Stimulated activated naive CD4-positive, alpha-beta T cell treated with Interleukin-2 at 50 U/mL for 16 hours (primary cell): ENCODE results near the gene CYP27C1.
"Not testable (repeated sequence)": the region's sequence is repeated elsewhere in the genome, so short reads cannot be mapped to it uniquely, and the experiment has no call there.

Experiments used
- DNase-seq: peaks from one replicate; lab custom pipeline; 2025; lab: John Stamatoyannopoulos, UW

The CYP27C1 gene

DNA sequence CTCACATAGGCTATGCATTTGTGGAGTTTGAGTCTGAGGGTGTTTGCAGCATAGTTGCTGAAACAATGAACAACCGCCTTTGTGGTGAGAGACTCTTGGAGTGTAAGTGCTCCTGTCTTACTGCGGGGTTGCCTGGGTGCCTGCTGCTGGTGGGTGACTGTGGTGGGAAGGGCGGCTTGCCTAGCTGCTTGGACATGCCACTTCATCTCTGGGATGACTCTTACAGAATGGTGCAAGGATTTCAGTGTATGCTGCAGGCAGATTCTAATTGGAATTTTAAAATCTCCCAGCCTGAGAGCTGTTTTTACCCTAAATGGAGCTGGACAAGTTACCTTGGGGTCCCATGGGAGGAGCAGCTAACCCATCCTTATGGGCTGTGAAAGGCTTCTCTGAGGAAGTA lies 50.1 kb downstream of the CYP27C1 start:
- DNase-seq, result no peak

DNA sequence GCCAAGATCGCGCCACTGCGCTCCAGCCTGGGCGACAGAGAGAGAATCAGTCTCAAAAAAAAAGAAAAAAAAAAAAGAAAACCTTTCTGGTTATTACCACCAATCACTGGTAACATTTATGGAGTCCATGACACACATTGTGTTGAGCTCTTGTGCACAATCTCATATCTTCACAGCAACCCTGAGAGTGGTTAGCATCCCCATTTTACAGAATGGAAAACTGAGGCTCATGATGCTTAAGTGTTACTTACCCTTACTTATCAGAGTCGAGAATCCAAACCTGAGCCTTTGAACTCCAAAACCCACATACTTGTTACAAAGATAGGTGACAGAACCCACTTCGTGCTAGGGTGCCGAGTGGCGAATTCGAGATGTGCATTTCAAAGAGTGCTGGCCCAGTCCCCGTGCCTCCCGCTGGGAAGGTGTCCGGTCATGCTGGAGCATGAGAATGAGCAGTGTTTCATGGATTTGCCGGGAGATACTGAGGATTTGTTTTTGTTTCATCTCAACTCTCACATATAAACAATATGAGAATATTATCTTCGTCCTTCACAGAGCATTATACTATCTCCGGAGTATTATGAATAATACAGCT lies 50.9 kb downstream of the CYP27C1 start:
- DNase-seq, result no peak

DNA sequence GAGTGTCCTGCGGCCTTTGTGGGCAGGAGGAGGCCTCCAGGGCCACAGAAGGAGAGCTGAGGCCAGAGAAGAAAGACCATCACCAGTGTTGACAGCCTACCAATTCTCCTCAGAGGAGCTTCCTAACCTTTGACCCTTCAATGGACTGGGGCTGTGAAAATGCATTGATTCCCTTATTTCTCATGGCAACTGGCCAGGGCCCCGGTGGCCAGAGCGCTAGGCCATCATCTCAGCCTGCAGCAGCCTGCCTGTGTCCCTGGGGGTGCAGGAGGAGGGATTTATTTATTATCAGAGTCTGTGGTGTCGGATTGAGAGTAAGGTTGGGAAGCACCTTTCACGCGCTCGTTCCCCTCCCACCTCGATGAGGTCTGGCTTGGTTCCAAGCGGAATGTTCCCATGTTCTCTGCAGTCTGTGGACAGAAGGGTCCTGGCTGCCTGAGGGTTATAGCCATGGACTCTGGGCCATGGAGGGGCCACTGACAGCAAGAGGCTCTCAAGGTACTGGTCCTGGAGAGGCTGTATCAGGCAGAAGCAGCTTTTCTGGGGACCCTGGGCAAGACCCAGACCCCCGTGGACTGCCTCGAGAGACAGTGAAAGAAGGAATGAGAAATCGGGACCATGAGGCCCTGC lies 53.8 kb downstream of the CYP27C1 start:
- no peak for DNase-seq

DNA sequence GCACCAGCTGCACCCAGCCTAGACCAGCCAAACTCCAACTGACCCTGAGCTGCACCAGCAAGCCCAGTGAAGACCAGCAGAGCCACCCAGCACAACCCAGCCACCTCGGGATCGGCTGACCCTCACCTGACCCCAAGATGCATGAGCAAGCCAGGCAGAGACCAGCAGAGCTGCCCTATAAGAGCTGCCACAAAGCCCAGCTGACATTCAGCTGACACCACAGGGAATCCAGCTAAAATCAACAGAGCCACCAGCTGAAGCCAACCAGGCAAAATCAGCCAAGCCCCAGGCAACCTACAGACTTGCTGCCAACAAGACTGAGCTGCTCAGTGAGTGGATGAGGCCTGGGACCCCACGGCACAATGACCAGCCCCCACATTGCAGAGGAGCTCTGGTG lies 54.6 kb downstream of the CYP27C1 start:
- no peak for DNase-seq

DNA sequence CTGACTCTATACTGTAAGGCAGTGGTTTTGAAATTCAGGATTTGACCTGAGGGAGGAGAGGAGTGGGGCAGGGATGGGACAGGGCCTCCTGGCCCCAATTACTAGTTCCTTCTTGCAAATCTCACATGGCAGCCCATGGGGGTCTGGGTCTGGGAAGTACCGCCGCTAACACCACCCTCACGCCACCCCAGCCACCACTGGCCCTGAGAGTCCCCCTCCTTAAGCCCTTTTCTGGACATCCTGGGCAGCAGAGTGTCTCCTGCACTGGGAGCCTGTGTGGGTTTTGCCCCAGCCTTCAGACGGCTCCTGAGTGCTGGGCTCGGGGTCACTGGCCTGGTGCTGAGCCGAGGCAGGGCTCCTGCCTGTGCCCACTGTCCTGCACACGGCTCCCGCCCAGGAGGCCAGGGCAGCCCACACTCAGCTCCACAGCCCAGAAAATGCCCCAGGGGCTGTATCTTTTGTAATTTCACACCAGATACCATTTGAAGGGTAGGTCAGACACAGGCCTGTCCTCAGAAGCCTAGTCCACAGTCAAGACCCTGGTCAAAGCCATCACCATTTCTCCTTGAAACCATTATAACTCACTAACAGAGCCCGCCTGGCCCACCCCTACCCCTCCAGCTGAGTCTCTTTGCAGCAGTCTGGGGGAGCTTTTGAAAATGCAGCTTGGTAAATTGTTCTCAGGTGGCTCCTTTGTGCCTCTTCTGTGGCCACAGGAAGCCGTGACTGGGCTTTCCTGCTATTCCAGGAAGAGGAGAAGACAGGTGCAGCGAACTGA lies 55.1 kb downstream of the CYP27C1 start:
- DNase-seq, result no peak

DNA sequence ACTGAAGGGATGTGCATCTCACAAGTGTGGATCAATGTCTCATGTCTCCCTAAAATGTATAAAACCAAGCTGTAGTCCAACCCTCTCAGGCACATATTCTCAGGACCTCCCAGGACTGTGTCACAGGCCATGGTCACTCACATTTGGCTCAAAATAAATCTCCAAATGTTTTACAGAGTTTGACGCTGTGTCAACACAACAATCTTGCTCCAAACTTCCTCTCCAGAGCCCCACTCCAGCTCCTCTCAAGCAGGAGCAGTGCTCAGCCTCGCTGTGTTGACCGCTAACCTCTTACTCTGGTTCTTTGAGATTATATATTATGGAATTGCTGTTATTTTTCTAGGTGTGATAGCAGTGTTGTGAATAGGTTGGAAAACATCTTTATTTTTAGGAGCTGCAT lies 56.2 kb downstream of the CYP27C1 start:
- no peak for DNase-seq

DNA sequence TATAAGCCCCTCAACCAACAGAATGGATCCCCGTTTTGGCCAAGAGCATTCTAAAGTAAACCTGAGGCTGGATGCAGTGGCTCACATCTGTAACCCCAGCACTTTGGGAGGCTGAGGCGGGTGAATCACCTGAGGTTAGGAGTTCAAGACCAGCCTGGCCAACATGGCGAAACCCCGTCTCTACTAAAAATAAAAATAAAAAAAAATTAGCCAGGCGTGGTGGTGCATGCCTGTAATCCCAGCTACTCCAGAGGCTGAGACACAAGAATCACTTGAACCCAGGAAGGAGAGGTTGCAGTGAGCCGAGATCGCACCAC lies 57.1 kb downstream of the CYP27C1 start:
- not testable (repeated sequence) for DNase-seq

DNA sequence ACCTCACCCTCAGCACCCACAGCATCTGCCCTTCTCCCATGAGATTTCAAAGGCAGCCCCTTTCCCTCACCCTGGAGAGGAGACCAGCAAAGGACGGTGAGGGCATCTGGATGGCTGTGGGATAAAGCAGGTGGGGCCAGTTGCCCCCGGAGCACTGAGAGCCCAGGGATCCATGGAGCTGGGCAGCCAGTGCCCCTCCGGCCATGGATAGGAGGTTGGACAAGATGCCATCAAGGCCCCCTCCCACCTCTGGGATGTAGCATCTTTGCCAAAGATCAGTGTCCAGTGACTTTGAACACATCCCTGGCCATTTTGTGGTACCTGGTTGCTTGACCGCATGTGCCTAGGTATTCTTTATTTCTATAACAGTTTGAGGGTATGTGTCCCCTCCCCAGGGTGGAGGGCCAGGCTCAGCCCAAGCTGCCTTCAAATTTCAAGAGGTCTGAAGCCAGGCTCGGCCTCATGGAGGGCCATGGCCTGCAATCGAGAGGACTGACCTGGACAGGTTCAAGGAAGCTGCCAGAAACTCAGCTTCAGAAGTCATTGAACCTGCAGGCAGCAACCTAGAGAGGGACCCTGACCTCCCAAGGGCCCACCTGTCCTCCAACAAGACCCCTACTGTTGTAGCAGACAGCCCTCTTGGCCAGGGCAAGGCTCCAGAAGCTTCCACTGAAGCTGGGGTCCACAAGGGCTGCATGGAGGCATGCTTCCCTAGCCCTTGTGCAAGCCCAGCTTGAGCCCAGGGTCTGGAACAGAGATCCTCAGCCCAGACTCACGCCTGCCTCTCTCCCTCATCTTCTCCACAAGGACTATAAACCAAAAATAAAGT lies 57.6 kb downstream of the CYP27C1 start:
- DNase-seq, result no peak

DNA sequence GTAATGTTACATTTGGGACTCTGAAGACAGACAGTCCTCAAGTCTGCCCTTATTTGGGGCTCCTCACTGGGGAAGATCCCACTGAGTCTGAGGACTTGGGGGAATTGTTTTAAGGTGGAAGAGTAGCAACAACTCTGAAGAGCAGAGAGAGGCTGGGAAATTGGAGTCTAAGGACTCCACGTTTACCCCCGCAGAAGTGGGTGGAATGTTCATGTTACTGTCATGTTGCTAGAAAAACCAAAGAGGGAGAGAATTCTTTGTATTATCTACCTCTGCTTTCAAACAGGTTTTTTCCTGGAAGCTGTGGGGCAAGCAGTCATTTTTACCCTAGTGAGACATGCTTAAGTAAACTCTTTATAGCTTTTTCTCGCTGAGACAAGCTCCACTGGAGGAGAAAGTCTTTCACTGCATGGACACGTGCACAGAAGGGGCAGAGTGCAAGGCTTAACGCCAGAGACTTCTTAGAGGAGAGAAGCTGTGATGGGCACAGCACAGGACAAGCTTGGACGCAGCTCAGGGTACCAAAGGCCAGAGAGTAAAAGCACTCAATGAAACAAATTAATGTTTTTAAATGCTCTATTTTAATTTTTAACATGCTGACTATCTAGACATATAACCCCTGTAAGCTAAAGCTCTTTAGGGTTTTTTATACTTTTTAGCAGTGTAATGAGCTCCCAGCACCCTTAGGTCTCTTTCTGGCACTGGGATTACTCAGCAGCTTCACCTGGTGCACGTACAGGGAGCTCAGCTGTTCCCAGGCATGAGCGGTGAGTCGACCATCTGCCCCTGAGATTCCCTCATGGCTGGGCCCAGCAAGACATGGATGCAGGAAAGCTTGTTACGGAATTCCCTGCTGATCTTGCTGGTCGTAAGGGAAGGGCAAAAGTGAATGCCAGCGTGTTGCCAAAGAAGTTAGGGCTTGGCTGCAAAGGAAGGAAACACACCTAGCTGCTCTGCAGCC lies 58.6 kb downstream of the CYP27C1 start:
- no peak for DNase-seq

DNA sequence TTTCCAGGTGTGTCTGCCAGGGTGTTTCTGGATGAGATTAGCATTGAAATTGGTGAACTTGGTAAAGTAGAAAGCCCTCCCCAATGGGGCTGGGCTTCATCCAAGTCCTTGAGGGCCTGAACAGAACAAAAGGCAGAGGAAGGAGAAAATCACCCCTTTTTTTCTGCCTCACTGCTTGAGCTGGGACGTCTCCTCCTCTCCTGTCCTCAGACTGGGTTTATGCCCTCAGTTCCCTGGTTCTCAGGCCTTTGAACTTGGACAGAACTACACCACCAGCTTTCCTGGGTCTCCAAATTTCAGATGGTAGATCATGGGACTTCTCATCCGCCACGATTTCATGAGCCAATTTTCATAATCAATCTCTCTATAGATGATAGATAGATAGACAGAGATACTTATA lies 59.4 kb downstream of the CYP27C1 start:
- no peak for DNase-seq

DNA sequence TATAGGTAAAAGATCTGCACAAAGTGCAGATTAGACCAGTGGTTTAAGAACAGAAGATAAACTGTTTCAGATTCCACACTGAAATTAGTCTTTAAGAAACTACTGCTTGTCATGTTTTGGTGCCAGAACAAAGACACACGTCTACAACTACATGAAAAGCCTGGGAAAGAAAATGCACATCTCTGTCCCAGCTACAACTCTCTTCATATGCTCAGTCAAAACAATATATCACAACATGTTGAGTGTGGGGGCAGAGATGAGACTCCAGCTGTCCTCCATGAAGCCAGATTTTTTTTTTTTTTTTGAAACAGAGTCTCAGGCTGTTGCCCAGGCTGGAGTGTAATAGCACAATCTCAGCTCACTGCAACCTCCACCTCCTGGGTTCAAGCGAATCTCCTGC lies 60.6 kb downstream of the CYP27C1 start:
- DNase-seq, result no peak

DNA sequence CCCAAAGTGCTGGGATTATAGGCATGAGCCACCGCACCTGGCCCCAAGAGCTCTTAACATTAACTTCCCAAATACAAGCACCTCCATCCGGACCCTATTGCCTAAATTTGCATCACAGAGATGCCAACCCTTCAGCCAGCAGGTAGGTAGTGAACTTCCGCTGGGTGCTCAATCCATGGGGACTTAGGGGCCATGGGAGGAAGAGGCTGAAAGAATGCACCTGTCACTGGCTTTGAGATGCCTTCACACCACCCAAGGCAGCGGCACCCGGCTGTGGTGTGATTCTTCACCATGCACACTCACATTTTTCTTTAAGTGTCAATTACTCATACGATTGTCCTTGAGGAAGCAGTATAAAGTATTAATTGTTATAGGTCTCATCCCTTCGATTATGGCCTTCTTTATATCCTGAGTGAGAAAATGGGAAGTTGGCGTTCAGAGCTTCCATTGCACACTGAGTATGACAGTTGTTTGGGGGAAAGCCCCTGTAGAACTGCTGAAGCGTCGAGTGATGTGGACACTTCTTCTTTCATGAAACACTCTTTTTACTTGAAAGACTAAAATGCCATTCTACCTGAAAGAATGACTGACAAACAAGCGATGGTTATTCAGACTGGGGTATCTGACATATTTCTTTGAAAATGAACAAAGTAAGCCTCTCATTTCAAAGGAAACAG lies 61.3 kb downstream of the CYP27C1 start:
- no peak for DNase-seq

DNA sequence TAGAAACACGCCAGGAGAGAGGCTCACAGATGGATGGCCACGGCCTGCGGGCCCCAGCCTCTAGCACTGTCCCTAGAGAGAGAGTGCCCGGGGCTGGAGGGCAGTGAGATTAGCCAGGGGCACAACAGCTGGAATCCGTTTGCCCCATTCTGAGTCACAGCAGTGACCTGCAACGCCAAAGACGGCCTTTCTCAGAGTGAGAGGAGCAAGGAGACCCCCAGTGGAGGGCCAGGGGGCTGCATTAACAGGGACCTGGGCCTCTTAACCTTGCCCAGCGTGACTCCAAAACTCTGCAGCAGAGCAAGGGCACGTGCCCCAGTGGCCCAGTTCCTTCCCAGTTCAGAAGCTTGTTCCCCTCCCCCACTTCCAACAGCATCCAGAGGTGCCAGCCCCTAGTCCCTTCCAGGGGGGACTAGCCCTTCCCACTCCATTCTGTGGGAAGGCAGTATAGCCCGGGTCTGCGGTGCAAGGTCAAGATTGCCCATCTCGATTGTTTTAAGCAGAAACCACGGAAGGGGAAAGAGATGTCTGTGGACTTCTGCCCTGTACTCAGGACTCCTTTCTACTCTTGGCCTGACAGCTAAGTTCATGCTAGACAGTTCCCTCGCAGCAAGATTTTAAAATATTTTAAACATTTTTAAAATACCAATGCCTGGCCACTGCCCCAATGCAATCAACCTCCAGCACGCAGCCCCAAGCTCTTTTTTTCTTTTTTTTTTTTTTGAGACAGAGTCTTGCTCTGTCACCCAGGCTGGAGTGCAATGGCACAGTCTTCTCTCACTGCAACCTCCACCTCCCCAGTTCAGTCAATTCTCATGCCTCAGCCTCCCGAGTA lies 62.2 kb downstream of the CYP27C1 start:
- no peak for DNase-seq

DNA sequence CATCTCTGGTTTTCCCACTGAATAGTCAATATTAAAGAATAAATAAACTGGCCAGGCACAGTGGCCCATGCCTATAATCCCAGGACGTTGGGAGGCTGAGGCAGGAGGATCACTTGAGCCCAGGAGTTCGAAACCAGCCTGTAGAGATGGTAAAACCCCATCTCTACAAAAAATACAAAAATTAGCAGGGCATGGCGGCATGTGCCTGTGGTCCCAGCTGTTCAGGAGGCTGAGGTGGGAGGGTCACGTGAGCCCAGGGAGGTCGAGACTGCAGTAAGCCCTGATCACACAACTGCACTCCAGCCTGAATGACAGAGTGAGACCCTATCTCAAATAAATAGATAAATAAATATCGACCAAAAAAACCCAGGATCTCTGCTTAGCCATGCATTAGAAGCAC lies 63.0 kb downstream of the CYP27C1 start:
- DNase-seq, result no peak

DNA sequence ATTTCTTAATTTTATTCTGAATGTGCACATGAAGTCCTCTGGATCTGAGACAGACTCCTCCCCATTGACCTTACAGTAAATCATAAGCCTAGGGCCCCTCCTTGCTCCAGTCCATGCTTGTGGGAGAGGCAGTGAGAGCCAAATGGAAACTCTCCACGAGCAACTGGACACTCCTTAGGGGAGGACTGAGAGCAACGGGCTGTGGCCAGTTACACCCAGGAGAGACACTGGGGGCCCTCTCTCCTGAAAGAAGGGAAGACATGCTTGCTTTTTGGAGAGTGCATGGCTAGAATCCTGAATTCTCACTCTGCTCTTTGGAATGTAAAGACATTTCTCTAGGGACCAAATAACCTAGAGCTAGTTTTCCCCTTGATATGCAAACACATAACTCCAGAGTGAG lies 64.2 kb downstream of the CYP27C1 start:
- no peak for DNase-seq

DNA sequence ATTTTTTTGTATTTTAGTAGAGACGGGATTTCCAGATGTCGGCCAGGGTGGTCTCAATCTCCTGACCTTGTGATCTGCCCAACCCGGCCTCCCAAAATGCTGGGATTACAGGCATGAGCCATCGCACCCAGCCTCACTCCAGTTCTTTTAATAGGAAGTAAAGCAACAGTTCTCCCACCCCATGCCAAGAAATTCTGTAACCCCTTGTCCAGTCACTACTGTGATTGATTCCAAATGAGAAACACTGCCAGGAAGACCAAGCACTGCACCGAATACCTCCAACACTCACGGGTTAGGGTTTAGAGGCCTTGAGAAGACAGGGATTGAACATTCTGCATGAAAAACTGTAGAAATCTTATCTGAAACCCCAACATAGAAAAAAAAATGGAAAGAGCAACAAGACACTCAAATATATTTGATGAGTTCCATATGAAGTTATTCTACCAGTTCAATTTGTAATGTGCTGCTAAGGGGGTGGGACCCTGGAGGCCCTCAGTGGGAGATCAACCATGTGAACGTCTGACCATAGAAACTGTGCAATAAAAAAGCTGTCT lies 65.0 kb downstream of the CYP27C1 start:
- no peak for DNase-seq

DNA sequence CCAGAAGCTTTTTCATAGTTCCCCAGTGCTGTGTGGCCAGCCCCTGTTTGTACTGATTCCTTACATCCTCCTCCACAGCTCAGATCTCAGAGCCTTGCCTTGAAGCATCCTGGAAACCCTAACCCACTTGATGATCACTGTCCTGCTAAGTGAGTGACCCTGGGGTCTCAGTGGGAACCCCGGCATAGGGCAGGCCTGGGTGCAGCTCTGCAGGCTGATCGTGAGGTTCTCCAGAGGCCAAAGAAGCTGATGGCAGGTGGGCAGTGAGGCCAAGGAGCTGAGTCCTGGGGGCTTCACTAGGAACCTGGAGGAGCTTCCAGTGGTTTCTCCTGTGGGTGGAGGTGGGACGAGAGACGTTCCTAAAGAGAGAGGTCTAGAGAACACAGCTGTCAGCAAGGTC lies 65.7 kb downstream of the CYP27C1 start:
- no peak for DNase-seq

DNA sequence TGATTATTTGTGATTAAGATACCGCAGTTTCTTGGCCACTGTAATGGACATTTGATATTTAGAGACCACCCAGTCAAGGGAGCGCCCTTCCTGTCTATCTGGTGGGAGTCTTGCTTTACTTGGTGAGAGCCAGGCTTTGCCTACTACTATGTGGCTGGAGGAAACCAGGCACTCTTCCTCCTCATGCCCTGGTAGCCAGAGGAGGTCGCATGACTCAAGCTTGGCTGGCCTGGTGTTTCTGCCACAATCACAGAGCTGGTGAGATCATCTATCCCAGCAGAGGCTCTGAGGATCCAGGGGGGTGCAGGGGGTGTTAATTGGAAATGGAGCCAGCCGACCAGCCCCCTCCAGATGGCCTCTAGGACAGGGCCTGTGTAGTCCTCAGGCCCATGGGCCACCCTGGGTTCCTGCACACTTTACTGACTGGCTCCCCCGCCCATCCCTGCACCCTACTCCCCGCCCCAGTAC lies 66.4 kb downstream of the CYP27C1 start:
- DNase-seq, result no peak

DNA sequence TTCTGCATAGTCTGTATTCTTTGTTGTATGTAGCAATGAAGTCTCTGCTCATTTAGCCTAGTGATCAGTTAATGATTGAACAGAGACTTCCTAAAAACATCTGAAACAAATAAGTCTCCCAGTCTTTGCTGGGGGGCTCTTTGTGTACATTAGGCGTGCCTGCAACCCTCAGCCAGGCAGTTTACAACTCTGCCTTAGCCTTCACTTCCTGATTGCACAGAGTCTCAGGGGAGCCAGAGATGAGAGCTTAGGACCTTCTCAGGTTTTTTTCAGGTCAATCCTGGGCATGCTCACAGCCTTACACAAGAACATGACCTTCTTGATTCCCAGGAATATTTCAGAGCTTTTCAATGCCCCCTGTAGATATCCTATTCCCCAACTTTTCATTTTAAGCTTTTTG lies 69.1 kb downstream of the CYP27C1 start:
- DNase-seq, result no peak

DNA sequence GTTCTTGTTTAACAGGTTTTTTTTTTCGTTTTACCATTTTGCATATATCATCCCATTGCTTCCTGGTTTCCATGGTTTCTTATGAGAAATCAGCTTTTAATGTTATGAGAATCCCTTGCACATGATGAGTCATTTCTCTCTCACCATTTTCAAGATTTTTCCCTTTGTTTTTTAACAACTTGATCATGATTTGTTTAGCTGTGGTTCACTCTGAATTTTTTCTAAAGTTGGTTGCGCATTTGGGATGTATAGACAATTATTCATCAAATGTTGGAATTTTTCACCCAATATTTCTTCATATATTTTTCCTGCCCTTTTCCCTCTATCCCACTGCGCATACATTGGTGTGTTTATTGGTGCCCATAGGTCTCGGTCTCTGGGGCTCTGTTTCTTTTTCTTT lies 70.7 kb downstream of the CYP27C1 start:
- DNase-seq, result no peak
